Measurements from ENCODE around the gene HYDIN.

HYDIN gene

DNA sequence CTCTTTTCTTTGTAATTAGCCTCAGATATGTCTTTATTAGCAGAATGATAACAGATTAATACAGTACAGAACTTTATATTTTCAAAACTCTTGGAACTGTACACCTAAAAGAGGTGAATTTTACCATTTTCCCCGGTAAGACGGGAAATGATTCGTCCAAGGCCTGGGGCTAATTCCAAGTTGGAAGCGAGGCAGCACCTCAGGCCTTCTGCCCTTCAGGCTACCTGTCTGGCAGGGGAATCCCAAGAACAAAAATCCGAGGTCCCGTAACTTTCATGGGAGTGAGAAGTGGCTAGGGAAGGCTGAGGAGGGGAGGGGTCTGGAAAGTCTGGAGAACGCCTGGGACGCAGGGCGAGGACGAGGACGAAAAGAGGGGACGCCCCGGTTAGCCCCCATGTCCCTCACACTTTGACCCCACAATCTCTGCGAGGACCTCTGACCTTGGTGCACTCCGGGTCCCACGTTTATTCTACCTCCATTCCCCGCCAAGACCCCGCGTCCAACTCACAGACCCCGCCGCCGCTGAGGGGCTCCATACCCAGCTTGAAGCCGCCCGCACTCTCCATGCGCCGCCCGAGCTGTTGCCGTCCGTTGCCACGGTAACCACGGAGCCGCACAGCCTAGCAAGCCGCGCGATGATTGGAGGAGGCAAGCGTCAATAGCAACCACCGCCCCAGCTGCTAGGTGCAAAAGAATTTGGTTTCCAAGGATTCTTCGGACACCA lies at the start of gene HYDIN:
HYDIN (minus strand) TSS at position 601 of the 724 bp plus-strand sequence. CDS start 43,827 bp downstream, outside the sequence.
- peak; percentile 65 for DNase-seq

DNA sequence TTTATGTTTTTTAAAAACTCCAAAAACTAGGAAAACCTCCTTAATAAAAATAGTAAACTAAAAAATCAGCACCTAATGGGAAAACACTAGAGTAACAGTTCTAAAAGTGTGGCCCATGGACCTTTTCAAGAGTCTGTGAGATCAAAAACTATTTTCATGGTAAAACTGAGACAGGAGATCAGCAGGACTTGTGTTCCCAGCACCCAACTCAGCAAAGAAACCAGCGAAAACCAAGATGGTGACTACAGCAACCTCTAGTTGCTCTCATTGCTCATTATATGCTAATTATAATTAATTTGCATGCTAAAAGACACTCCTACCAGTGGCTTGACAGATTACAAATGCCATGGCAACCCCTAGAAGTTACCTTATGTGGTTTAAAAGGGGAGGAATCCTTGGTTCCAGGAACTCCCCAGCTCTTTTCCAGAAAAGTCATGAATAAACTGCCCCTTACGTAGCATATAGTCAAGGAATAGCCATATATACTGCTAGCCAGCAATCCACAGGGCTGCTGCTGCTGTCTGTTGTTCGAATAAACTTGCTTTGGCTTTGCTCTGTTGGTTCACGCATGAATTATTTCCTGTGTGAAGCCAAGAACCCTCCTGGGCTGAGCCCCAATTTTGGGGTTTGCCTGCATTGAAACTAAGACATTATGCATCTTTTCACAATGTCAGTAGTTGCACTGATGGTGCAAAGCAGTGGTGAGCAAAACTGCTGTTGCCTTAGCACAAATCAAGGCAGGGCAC lies 46.2 kb upstream of the HYDIN start:
- no peak for DNase-seq

GRCh38 chr16:71273384-71273783 lies 42.9 kb upstream of the HYDIN start:
- no peak for DNase-seq

- DNase-seq = no peak
Measured at GRCh38 chr16:71264299-71264698, 33.8 kb upstream of the HYDIN start.

DNA sequence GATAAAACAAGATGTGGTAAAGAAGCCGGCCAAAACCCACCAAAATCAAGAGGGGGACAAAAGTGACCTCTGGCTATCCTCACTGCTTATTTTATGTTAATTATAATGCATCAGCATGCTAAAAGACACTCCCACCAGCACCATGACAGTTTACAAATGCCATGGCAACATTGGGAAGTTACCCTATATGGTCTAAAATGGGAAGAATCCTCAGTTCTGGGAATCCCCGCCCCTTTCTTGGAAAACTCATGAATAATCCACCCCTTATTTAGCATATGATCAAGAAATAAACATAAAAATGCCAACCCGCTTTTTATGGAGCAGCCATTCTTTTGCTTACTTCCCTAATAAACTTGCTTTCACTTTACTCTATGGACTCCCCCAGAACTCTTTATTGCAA lies 33.1 kb upstream of the HYDIN start:
- no peak for DNase-seq

DNA sequence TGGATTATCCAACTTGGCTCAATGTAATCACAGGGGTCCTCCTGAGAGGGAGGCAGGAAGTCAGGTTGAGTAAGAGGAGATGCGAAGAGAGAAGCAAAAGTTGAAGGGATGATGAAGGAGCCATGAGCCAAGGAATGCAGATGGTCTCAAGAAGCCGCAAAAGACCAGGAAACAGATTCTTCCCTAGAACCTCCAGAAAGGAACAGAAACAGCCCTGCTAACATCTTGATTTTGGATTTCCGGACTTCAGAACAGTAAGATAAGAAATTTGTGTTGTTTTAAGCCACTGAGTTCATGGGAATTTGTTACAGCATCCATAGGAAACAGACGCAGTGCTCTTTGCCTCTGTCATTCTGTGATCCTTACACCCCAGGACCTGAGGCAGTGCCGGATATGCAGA lies 31.9 kb upstream of the HYDIN start:
- DNase-seq = no peak

- DNase-seq = no peak
Measured at GRCh38 chr16:71260995-71261394, 30.5 kb upstream of the HYDIN start.

GRCh38 chr16:71259086-71259485 lies 28.6 kb upstream of the HYDIN start:
- DNase-seq = no peak

DNA sequence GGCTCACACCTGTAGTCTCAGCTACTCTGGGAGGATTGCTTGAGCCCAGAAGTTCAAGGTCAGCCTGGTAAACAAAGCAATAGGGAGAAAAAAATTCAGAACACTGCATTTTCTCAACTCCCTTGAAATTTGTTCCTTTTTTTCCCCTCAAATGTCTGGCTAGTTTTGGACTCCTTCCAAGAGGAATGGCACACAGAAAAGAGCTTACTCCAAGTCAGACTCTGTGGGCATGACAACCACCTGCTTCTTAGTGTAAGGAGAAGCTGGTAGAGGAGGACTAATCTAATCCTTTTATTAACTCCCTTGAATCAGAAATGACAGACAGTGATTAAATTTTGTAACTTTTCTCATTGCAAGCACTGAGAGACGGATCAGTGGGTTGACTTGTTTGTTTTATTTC lies 27.9 kb upstream of the HYDIN start:
- peak; percentile 11 for DNase-seq

DNA sequence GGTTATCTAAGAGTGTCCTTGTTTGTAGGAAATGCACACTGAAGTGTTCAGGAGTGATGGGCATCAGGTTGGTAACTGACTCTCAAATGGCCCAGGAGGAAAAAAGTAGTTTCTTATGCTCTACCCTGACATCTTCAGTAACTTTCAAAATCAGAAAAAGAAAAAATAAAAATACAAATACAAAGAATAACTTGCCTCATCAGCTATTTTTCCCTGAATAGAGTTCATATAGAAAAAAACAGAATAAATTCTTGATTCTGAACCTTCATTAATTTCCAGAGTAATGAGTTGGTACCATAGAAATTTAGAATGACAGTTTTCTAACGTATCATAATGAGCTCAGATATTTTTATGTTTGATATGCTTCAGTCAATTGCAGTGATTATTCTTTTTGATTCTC lies 27.2 kb upstream of the HYDIN start:
- no peak for DNase-seq

DNA sequence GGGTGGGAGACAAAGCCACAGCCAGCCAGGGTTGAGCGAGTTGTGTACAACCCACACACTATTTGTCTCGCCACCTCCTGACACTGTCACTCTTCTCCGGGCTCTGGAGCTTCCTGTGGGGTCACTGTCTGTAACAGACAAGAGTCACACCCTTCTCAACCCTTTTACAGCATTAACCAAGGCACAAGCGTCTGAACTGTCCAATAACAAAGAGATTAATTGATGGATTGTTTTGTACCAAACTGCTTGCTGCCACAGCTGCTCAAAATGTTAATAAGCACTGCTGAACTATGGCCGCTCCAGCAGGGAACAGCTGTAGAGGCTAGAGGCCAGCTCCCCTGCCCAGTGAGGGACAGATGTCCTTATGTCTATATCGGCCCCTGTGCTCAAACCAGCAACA lies 25.2 kb upstream of the HYDIN start:
- DNase-seq = no peak

- DNase-seq = peak; percentile 31
Measured at GRCh38 chr16:71254832-71255525, 24.5 kb upstream of the HYDIN start.

GRCh38 chr16:71250461-71251235 lies 20.1 kb upstream of the HYDIN start:
- DNase-seq = no peak

DNA sequence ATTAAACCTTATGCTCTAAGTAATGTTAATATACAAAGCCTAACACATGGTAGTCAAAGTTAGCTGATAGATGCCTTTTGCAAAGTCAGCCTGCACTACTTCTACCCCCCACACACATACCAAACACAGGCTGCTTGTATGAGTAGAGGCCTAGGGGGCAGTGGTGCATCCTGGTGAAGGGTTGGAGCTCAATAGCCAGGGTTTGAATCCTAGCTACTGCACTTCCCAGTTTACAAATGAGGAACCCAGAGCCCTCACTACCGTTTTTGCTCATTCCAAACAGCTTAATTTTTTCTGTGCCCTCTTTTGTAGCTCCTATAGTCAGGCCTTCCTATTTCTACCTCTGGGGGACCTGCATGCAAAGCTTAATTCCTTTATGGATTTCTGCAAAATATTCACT lies 18.9 kb upstream of the HYDIN start:
- DNase-seq = no peak

GRCh38 chr16:71247478-71247877 lies 17.0 kb upstream of the HYDIN start:
- no peak for DNase-seq

DNA sequence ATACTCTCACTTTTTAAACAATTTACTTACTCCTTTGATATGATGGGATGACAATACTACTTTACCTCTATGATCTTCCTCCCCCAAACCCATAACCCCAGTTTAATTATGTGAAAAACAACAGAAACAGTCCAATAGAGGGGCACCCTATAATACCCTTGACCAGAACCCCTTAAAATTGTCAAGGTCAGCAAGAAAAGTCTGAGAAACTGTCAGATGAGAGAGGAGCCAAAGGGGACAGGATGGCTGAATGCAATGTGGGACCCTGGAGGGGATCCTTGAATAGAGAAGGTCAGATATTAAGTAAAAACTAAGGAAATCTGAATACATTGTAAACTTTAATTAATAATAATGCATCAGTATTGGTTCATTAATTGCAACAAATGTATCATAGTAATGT lies 15.8 kb upstream of the HYDIN start:
- no peak for DNase-seq

DNA sequence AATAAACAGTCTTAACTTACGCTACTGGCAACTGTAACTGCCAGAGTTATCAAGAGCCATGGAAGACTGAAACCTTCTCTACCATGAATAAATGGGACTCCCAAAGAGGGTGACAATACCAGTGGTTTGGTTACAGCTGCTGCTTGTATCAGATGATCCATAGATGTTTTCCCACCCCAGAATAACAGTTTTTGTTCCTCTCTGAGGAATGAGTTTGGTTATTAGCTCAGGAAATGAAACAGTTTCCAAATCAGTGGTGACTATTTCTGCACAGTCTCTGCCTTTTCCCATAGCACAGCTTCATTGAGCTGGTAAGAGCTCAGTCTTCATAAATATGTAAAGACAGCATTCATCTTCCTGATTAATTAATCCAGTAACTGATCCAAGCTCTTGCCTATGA lies 14.0 kb upstream of the HYDIN start:
- DNase-seq = no peak

DNA sequence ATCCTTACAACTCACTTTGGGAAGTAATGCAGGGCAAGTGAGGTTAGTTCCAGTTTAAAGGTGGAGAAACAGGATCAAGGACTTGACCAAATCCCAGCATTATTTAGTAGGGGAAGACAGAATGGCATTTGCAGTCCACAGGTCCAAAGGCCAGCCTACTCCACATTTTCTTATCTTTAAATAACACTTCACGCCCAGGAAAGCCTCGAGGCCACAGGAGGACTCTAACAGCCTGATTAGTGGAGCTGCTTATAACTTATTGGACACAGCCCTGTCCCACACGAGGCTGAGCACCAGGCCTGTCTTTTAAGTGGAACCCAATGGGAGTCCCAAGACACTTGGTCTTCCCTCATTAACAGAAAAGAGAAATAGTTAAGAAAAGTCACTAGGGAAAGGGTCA lies 12.1 kb upstream of the HYDIN start:
- no peak for DNase-seq

- DNase-seq = no peak
Measured at GRCh38 chr16:71242036-71242435, 11.5 kb upstream of the HYDIN start.

- no peak for DNase-seq
Measured at GRCh38 chr16:71229344-71229743, 1.2 kb downstream of the HYDIN start.

DNA sequence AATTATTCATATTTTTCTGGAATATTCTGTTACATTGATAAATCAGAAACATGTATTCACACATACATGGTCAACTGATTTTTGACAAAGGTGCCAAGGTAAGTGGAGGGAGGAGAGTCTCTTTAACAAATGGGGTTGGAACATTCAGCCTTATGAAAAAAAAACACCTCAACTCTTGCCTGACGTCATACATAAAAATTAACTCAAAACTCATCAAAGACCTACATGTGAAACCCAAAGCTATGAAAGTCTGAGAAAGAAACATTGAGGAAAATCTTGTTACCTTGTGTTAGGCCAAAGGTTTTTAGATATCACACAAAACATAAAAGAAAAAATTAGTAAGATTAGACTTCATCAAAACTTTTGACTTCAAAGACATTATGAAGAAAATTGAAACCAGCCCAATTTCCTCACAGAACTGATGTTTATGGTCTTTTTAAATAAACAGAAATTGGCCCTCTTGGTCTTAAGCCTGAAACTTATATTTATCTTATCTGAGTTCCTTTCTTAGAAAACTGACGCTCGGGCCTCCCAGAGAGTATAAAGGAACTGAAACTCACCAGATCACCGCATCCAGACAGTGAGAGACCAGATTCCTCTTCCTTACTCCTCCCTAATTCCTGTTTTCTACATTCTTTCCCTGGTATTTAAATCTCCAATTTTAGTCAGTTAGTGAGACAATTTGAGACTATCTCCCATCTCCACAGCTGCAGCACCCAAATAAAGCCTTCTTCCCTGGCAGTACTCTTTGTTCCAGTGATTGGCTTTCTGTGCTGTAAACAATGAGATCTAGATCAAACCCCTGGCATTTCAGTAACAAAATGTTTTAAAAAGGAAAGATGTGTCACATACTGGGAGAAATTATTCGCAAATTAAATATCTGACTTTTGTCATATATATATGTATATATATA lies 4.0 kb downstream of the HYDIN start:
- no peak for DNase-seq

GRCh38 chr16:71225145-71225544 lies 5.4 kb downstream of the HYDIN start:
- no peak for DNase-seq
